ENCODE results near the gene IL17B. TPM values are rescaled to one million over a fixed set of nuclear protein-coding genes. Genes with fewer than 3 reads are reported as not detected.

The IL17B gene
- total and polyA plus RNA-seq, 11 donors = 0.33 to 0.42 (median 0.35) TPM; not detected in 8

- Histone ChIP-seq H3K4me1 (peaks cover 0 to 28% (median 7%) of the 10 kb centered on the region in 12 donors), H3K27ac (peak overlapping the region in 11 of 12 donors; percentile 49 to 97 (median 73)), H3K9me3 (no peaks in the 10 kb centered on the region), H3K36me3 (peaks cover 0 to 25% (median 0%) of the 10 kb centered on the region in 9 donors), H3K4me3 (peak overlapping the region in 5 of 12 donors; percentile 3 to 41 (median 12)), H3K27me3 (no peaks in the 10 kb centered on the region)
- ATAC-seq (peak in 2 of 4 donors; percentile 2 to 11), DNase-seq (no peak)
- intact Hi-C loops (cut with DNase I) = no loop called here
- TF ChIP-seq CTCF (IDR thresholded peaks at IDR 0.05) (no peak), POLR2A (IDR thresholded peaks at IDR 0.05) (no peak)
- WGBS, 4 donors = 66 to 81% (median 77%) methylated on average over 13 to 16 of the region's 16 CpGs
Measured at GRCh38 chr5:149405550-149406202, 26.6 kb upstream of the IL17B start.

- Histone ChIP-seq H3K27me3 (no peaks in the 10 kb centered on the region), H3K4me1 (peaks cover 0 to 34% (median 7%) of the 10 kb centered on the region in 12 donors), H3K9me3 (no peaks in the 10 kb centered on the region), H3K27ac (peak overlapping the region in 11 of 12 donors; percentile 49 to 97 (median 73)), H3K36me3 (peaks cover 0 to 17% (median 0%) of the 10 kb centered on the region in 9 donors), H3K4me3 (no peak overlapping the region)
- ATAC-seq (peak in 2 of 4 donors; percentile 2 to 4), DNase-seq (no peak)
- TF ChIP-seq CTCF (IDR thresholded peaks at IDR 0.05) (no peak), POLR2A (IDR thresholded peaks at IDR 0.05) (no peak)
- intact Hi-C loops (cut with DNase I) = no loop called here
- WGBS, 4 donors = 76 to 80% (median 77%) methylated on average over 15 to 17 of the region's 17 CpGs
Measured at GRCh38 chr5:149404746-149405549, 25.9 kb upstream of the IL17B start.

DNA sequence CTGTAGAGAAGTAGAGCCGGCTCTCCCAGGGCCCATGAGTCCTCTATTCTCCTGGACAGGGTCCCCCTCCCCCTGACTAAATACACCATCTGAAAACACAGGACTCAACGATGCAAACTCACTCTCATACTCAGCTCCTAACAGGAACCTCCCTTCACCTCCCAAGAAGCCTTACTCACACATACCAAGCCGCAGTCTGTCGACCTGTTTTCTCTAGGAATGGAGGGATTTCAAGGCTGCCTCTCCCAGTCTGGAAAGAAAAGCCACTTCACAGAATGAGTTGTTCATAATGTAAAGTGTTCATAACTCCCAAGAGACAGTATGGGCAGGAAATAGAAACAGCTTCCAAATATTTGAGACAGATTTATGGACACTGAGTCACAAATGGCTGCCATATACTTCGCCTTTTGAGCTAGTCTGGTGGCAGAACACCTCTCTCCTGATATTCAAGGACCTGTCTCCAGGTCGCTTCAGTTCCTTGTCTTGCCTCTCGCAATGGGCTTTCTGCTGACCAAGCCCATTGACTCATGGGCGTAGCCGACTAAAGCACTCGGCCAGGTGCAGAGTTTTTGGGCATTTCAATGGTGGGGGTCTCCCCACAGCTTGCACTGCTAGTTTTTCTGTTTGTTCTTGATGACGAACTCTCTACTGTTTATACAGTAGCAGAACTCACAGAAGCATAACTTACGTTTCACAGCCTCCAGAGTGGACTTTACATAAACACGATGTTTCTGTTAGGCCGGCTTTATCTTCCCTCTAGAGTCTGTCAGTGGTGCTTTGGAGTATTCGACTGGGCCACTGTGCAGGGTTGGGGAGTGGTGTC is 25.0 kb upstream of the IL17B start:
- H3K4me1 ChIP-seq = peaks cover 0 to 35% (median 7%) of the 10 kb centered on the region in 12 donors
- TF ChIP-seq POLR2A (IDR thresholded peaks at IDR 0.05) = no peak
- TF ChIP-seq CTCF (IDR thresholded peaks at IDR 0.05) = no peak
- DNase-seq (no peak), ATAC-seq (no peak)
- no peaks in the 10 kb centered on the region for H3K27me3 ChIP-seq
- H3K27ac ChIP-seq = peak overlapping the region in 6 of 12 donors; percentile 49 to 97 (median 74)
- peaks cover 0 to 11% (median 0%) of the 10 kb centered on the region in 9 donors for H3K36me3 ChIP-seq
- 80 to 88% (median 83%) methylated on average over 15 of the region's 15 CpGs for WGBS, 4 donors
- no peak overlapping the region for H3K4me3 ChIP-seq
- intact Hi-C loops (cut with DNase I) = no loop called here
- no peaks in the 10 kb centered on the region for H3K9me3 ChIP-seq

Measured in heart left ventricle (tissue), 16 donors.